M059J (cell line): ENCODE results near the gene KBTBD4. TPM values are rescaled to one million over a fixed set of nuclear protein-coding genes. Genes with fewer than 3 reads are reported as not detected.
A peak's percentile ranks its signal among the peaks of the same experiment; 100 is the strongest.
"Not testable (repeated sequence)": the region's sequence is repeated elsewhere in the genome, so short reads cannot be mapped to it uniquely, and the experiment has no call there.

Source experiments
- DNase-seq: peaks from one replicate; pipeline ENCODE4 v3.0.0-alpha.2; 2012; ENCODE audit warnings: low read depth
- total RNA-seq: library from RNA; depleted of rRNA; stranded (reverse); fragments of >200 nt; shearing (Covaris generic); gene quantifications from 2 replicates; pipeline ENCODE4 v1.2.3, GENCODE V29; 2014

The KBTBD4 gene
- total RNA-seq, 1 experiment from 2014 or later, result 35.4 TPM

- no peak for DNase-seq
Observed at GRCh38 chr11:47560426-47560825, 18.3 kb downstream of the KBTBD4 start.

- no peak for DNase-seq
Observed at GRCh38 chr11:47558695-47559094, 20.1 kb downstream of the KBTBD4 start.

- not testable (repeated sequence) for DNase-seq
Observed at GRCh38 chr11:47557004-47557403, 21.8 kb downstream of the KBTBD4 start.

DNA sequence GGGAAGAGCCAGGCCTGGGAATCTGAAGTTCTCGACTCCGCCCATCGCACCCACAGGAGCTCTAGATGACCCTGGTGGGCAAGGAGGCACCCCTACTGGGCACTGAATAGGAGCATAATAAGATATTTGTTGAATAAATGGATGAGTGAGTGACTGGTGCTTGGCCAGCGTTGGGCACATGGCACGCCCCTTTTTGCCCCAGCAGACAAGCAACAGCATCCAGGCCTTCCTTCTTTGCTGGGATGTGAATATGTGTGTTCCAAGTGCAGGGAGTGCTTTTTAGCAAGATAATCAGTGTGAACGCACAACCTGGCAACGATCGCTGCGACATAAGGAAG is 25.4 kb downstream of the KBTBD4 start:
- no peak for DNase-seq

DNA sequence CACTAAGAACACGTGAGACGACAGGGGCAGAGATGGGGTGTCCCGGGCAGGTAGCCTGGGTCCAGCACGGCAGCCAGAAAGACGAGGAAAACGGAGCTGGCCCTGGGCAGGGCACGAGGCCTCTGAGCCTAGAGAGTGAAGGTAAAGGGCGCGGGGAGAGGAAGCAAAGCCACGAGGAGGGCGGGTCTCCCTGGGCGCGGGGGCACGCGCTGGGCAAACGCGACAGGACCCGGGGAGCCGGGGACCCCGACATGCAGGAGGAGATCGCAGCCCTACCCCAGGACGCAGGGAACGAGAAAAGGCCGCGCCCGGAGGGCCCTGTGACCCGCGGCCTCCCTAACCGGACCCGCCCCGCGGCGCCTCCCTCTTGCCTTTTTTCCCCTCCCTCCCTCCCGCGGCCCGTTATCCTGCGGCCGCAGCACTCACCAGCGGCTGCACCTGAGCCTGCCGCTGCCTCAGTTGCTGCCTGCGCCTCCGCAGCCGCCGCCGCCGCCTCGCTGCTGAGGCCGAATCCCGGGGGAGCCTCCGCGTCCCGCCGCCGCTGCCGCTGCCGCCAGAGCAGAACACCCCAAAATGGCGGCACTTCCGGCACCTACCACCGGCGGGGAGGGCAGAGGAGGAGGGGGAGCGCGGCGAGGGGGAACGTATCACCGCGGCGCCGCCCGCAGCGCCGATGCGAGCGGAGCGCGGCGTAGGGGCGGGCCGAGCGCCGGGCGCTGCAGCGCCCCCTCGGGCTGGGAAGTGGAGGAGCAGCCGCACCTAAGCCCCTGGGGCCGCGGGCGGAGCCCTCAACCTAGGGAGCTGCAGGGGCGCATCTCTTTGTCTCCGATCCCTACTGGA is 26.0 kb downstream of the KBTBD4 start, which contains the start of gene CELF1:
Gene CELF1, minus strand, starts transcription at position 567 of the 840 bp plus-strand sequence. CDS start 53,609 bp downstream, outside the sequence.
- DNase-seq, result peak; percentile 88

DNA sequence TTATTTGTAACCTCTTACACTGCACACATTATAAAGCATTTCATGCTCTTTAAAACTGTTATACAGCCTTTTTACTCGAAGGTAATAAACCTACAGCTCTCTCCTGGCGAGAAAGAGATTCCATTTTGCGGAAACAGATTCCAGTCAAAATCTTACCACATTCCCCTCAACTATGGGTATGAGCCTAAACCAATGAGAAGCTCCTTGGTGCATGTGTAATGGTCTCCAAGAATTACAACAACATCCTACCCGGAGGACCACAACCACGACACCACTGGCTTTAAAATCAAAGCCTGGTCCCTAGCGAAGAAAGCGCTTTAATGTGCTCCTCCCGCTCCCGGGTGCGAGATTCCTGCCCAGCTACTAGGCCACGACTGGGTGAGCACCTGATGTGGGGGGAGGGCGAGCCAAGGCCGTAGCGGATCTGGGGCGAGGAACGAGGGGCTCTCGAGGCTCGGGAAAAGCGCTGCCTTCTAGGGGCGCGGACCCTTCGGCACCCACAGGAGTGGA is 26.7 kb downstream of the KBTBD4 start:
- DNase-seq, result peak; percentile 28

DNA sequence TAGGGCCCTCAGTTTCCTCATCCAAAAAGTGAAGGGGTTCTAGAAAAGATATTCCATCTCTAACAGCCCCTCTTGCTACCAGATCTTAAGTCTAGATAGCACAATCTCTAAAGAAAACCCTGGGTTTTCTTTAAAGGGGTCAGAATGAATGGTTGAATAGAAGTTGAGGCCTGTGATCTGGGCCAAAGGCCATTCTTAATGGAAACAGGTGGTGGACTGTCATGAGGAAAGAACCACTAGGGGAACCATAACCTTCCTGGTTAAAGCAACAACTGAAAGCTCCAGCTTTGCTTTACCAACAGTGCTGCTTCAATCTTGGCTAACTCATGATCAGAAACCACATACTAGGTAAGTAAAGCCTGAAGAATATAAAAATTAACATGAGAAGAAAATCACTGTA is 27.7 kb downstream of the KBTBD4 start:
- DNase-seq, result peak; percentile 49

GRCh38 chr11:47550288-47551047 is 28.3 kb downstream of the KBTBD4 start:
- no peak for DNase-seq

- DNase-seq, result not testable (repeated sequence)
Observed at GRCh38 chr11:47546274-47546673, 32.5 kb downstream of the KBTBD4 start.

GRCh38 chr11:47545298-47545697 is 33.5 kb downstream of the KBTBD4 start:
- no peak for DNase-seq

GRCh38 chr11:47541070-47541469 is 37.7 kb downstream of the KBTBD4 start:
- DNase-seq, result no peak

DNA sequence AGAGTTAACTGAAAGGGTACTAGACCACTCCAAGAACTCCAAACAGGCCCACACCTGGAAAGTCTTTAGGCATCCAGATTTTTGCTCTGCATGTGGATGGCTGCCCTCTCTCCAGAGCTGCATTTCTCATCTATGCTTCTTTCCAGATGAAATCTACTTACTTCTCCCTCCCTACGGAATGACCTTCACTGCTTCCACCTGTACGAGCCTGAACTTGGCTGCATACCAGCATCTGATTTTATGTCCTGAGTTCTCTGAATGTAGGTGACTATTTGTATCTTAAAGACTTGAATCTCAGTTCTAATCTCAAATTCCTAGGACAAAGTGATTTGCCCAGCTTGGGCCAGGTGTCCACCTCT is 39.1 kb downstream of the KBTBD4 start:
- no peak for DNase-seq

DNA sequence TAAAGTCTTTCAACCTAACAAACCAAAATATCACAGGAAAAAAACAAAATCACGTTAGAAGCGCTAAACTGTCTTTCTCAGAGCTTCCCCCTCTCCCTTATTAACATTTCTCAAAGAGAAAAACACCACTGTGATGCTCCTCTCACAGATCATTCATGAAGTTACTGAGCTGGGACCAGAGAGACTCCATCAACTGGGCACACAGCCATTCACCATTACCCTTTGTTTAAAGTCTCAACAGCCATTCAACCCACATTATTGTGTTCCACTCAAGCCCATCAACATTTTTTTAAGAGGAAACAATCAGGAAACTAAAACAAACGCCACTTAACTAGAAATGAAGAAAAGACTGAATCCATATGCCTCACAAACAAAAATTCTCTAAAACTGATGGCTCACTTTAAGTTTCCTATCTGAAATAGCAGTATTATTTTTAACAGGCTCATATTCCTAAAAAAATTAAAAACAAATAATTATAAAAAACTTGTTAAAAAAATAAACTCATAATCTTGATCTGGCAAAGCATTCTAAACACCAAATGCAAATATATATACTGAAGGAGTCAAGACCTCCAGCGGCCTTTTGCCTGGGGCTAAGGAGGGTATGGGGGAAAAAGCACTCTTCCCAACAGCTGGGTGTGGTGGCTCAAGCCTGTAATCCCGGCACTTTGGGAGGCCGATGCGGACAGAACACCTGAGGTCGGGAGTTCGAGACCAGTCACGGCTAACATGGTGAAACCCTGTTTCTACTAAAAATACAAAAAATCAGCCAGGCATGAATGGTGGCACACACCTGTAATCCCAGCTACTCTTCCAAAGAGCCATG is 39.8 kb downstream of the KBTBD4 start:
- peak; percentile 48 for DNase-seq

DNA sequence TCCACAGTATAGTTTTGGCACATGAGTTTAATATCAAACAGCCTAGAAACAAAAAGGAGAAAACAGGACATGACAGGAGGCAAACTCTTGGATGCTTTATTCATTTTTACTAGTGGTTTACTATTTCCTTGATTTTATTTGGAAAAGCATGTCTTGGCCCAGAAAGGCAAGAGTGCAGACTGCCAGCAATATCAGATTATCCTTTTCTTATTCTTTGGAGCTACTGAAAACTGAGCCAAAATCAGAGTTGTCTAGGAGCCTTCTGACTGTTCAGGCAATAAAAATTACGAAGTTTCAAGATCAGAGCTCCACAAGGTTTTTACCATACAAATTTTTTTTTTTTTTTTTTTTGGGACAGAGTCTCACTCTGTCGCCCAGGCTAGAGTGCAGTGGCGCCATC is 41.9 kb downstream of the KBTBD4 start:
- no peak for DNase-seq

GRCh38 chr11:47534704-47535251 is 44.0 kb downstream of the KBTBD4 start:
- DNase-seq, result no peak

DNA sequence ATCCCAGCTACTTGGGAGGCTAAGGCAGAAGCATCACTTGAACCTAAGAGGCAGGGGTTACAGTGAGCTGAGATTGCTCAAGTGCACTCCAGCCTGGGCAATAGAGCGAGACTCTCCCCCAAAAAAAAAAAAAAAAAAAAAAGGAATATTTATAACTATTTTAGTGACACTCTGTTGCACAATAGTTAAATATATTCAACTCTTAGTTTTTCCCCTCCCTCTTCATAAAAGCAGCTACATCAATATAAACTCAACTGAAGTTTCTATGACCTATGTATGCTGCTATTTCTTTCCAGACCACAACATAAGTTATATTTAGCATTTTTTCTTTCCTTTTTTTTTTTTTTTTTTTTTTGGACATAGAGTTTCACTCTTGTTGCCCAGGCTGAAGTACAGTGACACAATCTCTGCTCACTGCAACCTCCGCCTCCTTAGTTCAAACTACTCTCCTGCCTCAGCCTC is 45.0 kb downstream of the KBTBD4 start:
- peak; percentile 53 for DNase-seq

- peak; percentile 59 for DNase-seq
Observed at GRCh38 chr11:47532597-47533213, 46.1 kb downstream of the KBTBD4 start.

GRCh38 chr11:47531666-47532065 is 47.1 kb downstream of the KBTBD4 start:
- no peak for DNase-seq

- not testable (repeated sequence) for DNase-seq
Observed at GRCh38 chr11:47530721-47531120, 48.0 kb downstream of the KBTBD4 start.

DNA sequence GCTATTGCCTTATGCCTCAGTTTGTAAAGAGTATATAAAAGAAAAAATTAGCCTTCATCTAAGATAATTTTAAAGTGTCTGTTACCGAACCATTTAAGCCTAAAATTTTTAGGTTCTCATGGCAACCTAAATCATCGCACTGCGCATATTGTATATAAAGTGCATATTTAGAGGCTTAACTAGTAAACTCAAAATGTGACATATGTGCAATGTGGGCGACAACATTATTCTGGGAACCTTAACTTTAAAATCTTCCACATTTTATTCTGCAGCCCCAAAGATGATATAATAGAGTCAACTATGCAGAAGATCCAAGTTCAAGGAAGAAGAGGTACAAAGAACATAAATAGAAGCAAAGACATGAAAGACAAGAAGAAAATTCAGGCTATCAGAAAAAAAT is 48.8 kb downstream of the KBTBD4 start:
- no peak for DNase-seq

DNA sequence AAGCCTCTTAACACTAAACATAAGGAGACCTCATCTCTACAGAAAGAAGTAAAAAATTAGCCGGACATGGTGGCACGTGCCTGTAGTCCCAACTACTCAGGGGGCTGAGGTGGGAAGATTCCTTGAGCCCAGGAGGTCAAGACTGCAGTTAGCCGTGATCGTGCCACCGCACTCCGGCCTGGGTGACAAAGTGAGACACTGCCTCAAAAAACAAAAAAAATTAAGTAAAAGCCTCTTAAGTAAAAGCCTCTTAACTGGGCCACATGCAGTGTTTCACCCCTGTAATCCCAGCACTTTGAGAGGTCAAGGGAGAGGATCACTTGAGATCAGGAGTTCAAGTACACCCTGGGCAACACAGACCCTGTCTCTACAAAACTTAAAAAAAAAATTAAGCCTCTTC is 51.6 kb downstream of the KBTBD4 start:
- no peak for DNase-seq
